GM19238 (cell line): ENCODE results near the gene GOLGB1.
"Not testable (repeated sequence)": the region's sequence is repeated elsewhere in the genome, so short reads cannot be mapped to it uniquely, and the experiment has no call there.

Experiments
- DNase-seq: peaks from one replicate; pipeline ENCODE4 v3.0.0; 2011; ENCODE audit warnings: low spot score; ENCODE audit not compliant: insufficient read length

GOLGB1 gene, protein sequence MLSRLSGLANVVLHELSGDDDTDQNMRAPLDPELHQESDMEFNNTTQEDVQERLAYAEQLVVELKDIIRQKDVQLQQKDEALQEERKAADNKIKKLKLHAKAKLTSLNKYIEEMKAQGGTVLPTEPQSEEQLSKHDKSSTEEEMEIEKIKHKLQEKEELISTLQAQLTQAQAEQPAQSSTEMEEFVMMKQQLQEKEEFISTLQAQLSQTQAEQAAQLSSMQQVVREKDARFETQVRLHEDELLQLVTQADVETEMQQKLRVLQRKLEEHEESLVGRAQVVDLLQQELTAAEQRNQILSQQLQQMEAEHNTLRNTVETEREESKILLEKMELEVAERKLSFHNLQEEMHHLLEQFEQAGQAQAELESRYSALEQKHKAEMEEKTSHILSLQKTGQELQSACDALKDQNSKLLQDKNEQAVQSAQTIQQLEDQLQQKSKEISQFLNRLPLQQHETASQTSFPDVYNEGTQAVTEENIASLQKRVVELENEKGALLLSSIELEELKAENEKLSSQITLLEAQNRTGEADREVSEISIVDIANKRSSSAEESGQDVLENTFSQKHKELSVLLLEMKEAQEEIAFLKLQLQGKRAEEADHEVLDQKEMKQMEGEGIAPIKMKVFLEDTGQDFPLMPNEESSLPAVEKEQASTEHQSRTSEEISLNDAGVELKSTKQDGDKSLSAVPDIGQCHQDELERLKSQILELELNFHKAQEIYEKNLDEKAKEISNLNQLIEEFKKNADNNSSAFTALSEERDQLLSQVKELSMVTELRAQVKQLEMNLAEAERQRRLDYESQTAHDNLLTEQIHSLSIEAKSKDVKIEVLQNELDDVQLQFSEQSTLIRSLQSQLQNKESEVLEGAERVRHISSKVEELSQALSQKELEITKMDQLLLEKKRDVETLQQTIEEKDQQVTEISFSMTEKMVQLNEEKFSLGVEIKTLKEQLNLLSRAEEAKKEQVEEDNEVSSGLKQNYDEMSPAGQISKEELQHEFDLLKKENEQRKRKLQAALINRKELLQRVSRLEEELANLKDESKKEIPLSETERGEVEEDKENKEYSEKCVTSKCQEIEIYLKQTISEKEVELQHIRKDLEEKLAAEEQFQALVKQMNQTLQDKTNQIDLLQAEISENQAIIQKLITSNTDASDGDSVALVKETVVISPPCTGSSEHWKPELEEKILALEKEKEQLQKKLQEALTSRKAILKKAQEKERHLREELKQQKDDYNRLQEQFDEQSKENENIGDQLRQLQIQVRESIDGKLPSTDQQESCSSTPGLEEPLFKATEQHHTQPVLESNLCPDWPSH (N-terminal part only)

DNA sequence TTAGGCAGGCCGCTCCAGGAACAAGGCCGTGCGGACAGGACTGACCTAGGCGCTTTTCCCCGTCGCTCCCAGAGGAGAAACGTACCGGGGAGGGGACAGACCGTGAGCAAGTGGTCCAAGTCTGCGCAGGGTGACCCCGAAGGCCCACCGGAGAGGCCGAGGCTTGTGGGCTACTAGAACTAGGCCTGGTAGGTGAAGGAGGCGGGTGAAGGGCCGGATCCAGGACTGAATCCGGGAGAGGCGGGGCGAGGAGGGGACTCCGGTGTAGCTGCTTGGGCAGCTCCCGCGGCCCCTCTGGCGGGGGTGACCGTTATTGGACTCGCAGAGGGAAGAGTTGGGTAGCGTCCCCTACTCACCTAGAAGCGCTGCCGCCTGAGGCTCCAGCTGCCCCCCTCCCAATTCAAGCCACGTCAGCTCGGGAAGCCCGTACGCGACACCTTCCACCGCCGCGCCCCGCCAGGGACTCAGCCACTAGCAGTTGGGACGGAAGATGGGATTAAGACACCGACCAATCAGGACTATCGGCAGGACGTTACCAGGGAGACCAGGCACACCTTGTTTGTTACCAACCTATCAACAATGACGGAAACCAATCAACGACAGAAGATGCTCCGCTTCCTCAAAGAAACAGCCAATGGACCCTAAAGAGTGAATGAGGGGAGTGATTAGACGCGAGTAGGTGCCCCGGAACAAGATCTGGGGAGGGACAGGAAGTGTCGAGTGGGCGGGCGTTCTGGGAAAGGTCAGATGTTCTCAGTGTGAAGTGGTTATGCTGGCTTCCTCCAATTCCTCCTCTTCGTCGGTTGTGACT, at the start of gene GOLGB1:
Gene GOLGB1 (minus strand): TSS at position 466 of the 811 bp plus-strand sequence. CDS start 18,770 bp downstream, outside the sequence.
- peak; percentile 87 for DNase-seq

DNA sequence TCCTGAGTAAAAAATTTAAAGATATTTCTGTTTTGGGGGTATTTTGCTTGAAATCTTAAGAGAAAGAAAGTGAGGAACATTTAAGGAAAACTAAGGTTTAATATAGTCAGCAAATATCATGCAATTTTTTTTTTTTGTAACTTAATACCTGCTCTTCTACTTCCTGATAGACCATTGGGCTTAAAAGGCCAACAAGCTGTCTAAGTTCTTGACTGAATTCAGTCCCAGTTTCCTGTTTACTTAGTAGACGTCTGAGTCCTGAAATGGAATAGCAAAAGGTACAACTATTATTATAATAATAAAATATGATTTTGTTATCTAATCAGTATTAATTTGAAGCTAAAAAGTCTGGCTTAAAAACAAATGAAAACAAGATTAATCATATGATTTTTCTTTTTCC, 47.4 kb upstream of the GOLGB1 start:
- no peak for DNase-seq

DNA sequence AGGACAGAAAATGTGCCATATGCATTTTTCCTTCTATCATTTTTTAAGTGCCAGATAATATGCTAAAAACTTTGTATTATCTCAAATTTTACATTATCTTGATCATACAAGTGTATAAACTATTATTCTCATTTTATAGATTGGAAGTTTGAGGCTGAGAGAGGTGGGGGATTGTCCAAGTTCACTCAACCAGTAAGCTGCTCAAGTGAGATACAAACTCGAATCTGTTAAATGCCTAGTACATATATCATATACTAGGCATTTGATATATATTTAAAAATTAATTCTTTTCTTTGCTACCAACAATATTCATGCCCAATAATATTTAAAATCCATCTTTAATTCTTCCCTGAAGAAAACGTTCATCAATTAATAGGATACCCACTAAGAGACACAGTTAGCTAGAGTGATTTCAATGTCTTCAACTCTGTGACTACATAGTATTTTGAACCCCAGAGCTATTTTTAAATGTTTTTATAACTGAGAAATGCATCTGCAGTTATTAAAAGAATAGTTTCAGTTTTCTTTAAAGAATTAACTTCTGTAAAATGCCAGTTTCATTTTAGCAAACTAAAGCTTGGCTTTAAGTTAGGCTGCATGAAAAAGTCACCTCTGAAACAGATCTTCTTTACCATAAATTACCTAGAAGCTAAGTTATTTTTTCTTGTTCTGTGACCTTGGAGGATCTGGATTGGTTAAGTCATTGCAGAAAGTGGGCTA, 44.9 kb upstream of the GOLGB1 start:
- DNase-seq, result no peak

DNA sequence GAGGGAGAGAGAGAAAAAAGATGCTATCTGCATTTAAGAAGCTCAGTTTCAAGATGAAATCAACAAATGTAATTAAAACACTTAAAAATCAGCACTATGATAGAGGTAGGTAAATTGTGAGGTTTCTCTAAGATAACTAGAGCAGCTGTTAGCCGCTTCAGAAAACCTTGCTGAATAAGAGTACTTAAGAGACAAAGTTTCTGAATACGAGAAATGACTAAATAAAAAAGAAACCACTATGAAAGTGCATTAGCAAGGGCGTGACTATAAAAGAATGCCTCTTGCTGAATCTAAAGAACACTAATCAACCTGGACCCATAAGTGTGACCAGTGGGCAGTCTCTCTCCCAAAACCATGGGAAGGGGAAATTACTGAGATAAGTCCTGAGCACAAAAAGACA, 43.5 kb upstream of the GOLGB1 start:
- DNase-seq, result no peak

DNA sequence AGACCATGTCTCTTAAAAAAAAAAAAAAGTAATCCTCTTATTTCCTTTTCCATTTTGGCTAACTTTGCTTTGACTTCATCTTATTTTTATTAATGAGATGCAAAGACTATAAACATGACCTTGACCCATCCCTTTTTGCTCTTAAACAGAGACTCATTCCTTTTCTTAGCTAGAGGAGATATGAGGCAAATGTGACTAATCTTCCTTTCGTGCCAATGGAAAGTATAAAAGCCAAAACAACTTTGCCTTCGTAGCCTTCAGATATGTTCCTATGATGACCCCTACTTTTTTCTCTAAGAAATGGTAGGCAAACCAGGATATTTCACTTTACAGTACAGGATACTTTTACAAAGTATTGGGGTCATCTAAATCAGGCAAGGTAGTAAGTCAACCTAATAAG, 36.9 kb upstream of the GOLGB1 start:
- no peak for DNase-seq

DNA sequence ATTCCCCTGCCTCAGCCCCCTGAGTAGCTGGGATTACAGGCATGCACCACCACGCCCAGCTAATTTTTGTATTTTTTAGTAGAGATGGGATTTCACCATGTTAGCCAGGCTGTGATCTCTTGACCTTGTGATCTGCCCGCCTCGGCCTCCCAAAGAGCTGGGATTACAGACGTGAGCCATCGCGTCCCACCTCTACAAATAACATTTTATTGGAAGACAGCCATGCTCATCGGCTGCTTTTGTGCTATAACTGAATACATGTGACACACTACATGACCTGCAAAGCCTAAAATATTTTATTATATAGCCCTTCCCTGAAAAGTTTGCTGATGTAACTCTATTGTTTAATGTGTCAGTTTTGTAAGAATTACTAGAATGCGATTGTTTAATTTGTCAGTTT, 33.2 kb upstream of the GOLGB1 start:
- DNase-seq, result not testable (repeated sequence)

DNA sequence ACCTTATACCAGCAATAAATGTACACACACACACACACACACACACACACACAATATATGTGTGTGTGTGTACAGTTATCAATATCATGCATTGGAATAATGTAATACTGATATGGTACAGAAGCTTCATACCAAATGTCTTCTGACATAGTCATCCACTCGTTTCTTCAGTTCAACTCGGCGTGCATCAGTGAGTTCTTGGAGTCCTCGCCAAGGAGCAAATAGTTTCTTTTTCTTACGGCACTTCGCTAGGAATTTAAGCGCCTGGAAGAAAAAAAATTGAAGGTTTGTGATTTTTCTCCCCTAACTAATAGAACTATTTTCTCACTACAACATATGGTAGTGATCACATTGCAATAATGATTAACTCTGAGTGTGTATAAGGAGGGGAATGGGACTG, 32.1 kb upstream of the GOLGB1 start:
- DNase-seq, result no peak

DNA sequence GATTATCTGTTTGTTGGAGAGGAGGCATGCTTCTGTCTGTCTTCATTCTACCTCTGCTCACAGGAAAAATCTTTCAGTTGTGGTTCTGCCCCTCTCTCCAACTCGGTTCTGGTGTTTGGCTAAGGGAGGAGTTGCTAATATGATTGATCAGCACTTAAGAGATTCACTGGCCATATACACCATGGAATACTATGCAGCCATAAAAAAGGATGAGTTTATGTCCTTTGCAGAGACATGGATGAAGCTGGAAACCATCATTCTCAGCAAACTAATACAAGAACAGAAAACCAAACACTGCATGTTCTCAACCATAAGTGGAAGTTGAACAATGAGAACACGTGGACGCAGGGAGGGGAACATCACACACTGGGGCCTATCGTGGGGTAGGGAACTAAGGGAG, 25.6 kb upstream of the GOLGB1 start:
- DNase-seq, result not testable (repeated sequence)

DNA sequence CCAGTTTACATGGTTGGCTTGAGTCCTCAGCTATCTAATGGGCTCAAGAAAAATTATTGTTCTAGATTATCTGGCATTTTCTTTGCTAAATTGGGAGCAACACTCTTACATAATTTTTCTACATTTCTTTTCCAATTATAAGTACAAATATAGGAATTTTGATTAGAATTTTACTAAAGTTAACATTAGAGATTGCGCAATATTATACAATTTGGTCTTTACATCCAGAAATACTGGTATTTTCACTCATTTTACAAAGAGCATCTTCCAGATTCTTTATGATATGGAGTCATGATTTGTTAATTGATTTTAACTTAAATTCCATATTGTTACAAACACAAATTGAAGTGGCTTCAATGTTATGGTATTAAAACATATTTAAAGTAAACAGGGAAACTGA, 19.7 kb upstream of the GOLGB1 start:
- DNase-seq, result no peak

DNA sequence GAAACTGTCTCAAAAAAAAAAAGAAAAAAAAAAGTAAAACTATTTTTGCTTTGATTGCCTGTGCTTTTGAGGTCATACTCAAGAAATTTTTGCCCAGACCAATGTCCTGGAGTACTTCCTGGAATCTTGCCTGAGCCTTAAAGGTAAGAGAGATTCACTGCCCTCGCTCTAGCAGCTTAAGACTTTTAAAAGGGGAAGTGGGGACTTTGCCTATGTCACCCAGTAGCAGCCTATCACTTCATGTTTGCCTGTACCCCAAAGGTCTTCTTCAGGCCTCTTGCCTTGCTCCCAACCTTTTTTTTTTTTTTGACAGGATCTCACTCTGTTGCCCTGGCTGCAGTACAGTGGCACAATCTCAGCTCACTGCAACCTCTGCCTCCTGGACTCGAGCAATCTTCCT, 18.9 kb upstream of the GOLGB1 start:
- DNase-seq, result no peak

DNA sequence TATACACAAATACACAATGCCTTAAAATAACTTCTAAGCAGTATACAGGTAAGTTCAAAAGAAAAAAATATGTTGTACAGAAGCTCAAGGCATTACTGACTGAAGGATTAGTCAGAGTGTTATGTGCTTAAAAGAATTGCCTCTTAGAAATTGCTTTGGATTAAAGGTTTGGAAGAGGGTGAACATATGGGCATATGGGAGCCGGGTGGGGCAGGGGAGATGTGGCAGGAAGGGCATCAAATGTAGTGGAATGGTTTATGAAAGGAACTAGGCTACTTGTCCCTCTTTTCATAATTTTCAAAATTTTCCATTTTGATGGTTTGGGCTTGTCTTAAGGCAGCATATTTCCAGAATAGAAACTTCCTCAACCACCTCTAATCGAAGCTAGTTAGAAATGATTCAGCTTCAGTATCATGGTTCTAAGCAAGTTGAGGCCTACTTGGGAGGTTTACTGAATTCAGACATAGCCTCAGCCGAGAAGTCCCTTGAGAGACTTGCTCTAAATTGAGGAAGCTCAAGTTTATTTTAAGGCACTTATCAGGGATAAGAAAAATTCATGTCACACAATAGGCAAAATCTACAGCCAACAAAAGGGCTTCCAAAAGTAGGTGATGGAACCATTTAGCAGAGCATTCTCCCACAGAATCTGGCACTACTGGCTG, 10.1 kb upstream of the GOLGB1 start:
- DNase-seq, result no peak

DNA sequence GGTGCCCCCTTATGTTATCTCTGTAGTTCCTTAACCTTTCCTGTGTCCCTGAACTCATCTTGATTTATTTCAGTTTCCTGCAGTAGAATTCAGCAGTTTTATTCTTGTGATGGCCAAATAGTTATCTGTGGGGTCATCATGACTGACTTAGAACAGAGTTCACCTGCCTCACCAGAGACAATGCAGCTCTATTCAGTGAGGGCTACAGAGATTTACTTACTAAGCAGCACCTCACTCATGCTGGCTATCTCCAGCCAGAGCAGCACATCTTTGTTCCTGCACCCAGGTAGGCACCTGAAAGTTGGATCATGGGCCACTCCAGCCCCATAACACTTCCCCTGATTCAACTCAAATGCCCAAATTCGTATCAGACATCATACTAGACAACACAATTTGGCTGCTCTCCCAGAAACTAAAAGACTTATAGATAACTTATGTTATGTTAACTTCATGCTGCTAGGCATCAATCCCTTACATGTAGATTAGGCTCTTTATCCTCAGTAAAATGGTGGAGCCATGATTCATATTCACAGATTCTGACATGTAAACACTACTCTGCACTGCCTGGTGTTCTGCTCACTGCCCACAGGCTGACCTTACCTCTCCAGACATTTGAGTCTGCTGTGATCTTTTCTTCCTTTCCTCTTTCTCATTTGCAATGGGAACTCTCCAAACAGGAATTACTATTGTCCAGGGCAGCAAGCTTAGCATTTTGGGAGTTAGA, 9.3 kb upstream of the GOLGB1 start:
- DNase-seq, result no peak

DNA sequence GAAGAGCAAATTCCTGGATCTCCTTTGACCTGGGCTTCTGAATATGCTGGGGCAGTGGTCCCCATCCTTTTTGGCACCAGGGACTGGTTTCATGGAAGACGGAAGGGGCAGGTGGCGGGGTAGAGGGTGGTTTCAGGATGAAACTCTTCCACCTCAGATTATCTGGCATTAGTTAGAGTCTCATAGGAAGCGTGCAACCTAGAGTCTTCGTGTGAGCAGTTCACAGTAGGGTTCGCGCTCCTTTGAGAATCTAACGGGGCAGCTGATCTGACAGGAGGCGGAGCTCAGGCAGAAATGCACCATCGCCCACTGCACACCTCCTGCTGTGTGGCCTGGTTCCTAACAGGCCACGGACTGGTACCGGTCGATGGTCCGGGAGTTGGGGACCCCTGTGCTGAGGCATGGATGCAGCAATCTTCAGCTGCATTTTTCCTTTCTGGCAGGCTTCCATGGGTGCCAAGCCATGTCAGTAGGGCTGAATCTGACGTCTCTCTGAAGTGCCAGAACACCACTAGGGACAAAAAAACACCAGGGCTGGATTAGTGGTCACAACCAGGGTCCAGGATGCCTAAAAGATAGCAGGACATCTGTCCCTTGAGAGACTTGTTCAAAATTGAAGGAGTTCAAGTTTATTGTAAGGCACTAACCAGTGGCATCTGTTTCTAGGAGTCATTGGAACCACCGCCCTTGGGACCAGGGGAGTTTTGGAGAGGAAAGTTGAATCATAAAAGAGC, 8.4 kb upstream of the GOLGB1 start:
- DNase-seq, result no peak

DNA sequence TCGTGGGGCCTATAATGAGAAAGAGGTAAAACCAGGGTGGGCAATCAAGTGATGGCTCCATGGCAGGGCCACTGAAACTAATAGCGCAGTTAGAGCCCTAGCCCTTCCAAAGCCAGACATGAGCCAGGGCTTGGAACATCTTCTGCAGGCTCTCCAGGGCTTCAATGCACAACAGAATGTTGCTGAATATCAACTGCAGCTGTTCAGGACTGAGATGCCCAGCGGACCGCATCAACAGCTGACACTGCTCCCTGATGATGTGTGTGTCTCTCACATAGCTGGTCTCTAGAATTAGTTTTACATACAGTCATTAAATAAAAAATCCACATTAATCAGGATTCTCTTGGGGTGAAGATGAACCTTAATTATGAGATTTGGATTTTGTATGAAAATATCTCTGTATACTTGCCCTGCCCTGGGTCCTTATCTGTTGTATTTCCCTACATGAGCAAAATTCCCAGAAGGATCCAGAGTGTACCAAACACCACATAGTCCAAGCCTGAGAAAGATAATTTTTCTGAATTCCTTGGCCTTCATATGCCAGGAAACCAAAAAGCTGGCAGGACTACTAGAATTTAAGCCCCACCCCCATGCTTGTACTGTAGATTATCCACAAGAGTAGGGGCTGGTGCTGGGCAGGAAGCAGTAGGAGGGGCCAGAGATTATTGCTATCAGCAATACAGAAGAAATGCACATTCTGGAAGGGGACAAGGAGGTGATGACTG, 7.7 kb upstream of the GOLGB1 start:
- no peak for DNase-seq

DNA sequence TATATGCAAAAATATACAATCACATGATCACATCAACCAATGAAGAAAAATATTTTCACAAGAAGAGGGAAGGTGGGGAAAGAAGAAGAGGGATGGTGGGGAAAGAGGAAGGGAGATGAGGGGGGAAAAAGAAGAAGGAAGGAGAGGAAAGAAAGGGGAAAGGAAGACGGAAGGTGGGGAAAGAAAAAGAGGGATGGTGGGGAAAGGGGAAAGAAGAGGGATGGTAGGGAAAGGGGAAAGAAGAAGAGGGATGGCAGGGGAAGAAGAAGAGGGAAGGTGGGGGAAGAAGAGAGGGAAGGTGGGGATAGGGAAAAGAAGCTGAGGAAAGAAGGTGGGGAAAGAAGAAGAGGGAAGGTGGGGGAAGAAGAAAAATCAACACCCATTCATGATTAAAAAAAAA, 3.2 kb upstream of the GOLGB1 start:
- no peak for DNase-seq

DNA sequence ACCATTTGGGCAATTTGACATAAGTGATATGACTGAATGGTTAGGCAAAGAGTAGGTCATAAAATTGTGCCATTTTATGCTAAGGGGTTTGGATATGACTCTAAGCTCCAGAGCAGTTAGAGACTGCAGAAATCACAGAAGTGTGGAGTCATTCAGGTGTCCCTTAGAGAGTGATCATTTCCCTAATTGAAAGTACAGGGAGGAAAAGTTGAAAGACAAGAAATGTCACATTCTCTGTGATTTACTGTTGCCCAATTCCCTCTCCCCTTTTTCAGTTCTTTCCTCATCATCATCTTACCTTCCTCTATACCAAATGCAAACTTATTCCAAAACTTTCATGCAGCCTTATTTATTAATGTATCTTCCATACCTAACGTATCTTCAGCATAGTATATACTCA, 2.7 kb upstream of the GOLGB1 start:
- DNase-seq, result no peak

DNA sequence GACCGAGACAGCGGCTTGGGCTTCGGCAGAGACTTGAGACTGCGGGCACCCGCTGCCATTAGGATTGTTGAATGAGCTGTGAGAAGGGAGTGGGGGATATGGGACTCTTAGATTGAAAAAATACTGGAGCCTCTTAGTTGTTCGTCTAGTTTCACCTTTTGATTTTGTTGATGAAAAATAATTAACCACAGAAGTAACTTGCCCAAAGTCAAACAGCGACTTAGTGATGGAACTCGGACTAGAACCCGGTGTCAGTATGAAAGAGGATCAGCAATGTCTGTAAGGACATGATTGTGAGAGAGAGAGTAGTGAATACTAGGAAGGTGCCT, 510 bp upstream of the GOLGB1 start:
- DNase-seq, result no peak
